ENCODE data around the gene OR10A7.
"Not testable (repeated sequence)": the region's sequence is repeated elsewhere in the genome, so short reads cannot be mapped to it uniquely, and the experiment has no call there.

Gene OR10A7, protein sequence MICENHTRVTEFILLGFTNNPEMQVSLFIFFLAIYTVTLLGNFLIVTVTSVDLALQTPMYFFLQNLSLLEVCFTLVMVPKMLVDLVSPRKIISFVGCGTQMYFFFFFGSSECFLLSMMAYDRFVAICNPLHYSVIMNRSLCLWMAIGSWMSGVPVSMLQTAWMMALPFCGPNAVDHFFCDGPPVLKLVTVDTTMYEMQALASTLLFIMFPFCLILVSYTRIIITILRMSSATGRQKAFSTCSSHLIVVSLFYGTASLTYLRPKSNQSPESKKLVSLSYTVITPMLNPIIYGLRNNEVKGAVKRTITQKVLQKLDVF

DNA sequence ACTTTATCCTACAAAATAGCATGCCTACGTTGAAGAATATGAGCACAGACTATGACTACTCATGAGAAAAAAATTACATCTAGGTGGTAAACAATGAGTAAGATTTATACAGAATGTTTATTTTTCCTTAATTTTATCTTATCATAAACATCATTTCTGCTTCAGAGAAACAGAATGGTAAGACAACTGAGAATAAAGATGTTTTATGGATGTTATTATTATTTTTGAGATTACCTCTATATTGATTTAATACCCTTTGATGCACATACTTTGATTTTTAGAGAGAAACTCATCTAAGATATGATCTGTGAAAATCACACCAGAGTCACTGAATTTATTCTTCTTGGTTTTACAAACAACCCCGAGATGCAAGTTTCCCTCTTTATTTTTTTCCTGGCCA is at the start of gene OR10A7:
TSS of gene OR10A7 (plus strand) at position 301 of the 400 bp plus-strand sequence. CDS start at position 301, 0 bp downstream.
- DNase-seq (ENCODE audit: low spot score), result no peak

DNA sequence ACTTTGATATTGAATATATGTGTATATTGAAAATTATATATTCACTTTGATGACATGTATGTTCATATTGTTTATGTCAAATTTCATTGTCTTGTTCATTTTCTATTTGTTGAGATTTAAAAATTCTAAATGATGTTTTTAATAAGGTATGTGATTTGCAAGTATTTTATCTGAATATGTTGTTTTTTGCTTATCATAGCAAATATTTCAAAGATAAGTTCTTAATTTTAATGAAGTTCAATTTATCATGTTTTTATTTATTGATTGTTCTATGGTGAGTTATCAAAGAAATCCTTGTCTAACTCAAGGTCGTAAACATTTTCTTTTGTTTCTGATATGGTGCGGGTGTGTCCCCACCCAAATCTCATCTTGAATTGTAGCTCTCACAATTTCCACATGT is 49.4 kb upstream of the OR10A7 start:
- no peak for DNase-seq (ENCODE audit: low spot score)

DNA sequence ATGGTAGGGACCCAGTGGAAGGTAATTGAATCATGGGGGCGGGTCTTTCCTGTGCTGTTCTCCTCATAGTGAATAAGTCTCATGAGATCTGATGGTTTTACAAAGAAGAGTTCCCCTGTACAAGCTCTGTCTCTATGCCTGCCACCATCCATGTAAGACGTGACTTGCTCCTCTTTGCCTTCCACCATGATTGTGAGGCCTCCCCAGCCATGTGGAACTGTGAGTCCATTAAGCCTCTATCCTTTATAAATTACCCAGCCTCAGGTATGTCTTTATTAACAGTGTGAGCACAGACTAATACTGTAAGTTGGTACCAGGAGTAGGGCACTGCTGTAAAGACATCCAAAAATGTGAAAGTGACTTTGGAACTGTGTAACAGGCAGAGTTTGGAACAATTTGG is 49.0 kb upstream of the OR10A7 start:
- not testable (repeated sequence) for DNase-seq (ENCODE audit: low spot score)

DNA sequence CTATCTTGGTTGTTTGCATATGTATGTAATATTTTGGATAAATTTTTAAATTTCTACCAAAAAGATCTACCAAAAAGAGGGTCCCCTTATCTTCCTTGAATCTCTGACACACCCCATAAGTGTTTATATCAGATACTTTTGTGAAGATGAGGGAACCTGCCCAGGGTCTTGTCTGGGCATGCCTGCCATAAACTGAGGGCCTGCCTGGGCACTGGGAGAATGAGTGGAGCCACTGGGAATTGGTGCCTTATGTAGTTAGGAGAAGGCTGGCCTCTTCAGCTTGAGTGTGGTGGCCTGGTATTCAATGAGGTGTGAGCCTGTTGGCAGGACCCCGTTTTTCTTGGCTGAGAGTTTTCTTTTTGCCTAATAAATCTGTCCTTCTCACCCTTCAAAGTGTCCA is 48.1 kb upstream of the OR10A7 start:
- no peak for DNase-seq (ENCODE audit: low spot score)

DNA sequence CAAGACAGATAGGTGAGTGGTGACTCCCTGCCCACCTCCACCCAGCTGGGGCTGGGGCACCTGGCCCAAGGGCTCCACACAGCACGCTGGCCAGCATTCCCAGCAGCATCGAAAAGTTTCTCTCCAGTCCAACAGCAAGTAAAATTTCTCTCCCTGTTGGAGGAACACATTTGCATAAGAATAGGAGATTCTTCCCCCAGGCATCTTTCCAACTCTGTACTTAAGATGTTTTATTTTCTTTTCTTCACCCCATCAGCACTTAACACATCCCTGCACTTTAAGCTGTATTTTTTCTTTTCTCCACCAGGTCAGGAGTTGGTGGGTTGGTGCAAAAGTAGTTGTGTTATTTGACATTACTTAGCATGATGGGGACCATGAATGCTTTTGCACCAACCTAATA is 47.4 kb upstream of the OR10A7 start:
- DNase-seq (ENCODE audit: low spot score), result no peak

DNA sequence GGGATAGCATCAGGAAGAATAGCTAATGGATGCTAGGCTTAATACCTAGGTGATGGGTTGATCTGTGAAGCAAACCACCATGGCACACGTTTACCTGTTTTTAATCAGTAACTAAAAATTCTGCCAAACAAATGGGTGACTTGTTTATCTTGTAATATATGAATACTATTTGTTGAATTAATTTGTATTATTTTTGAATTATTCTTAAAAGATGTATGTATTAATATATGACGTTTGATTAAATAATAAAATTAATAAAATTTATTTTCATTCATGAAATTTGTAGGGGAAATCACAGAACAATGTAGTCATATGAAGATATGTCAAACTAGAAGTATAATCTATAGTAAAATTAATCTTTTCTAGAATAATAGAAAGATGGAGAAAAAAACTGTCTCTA is 32.3 kb upstream of the OR10A7 start:
- no peak for DNase-seq (ENCODE audit: low spot score)

DNA sequence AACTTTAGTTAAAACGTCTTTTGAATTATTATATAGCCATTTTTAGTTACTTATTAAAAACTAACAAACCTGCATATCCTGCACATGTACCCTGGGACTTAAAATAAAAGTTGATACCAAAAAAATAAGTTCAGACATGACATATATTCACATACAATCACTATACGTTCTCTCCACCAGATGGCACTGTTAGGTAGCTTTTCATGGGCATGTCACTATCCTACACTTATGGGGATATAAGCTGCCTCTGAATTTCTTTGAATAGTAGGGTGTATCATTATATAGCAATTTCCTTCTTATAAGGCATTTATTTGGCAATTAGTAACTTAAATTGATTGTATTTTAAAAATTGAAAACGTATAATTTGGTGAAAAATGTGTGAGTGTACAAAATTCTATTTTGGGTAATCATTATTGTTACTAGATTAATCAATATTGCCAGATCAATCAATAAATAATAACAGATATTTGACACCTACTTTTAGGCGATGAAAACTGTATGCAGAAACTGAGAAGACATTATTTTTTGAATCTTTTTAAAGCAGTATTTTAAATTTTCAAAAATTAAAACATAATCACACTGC is 31.8 kb upstream of the OR10A7 start:
- DNase-seq (ENCODE audit: low spot score), result peak; percentile 84

DNA sequence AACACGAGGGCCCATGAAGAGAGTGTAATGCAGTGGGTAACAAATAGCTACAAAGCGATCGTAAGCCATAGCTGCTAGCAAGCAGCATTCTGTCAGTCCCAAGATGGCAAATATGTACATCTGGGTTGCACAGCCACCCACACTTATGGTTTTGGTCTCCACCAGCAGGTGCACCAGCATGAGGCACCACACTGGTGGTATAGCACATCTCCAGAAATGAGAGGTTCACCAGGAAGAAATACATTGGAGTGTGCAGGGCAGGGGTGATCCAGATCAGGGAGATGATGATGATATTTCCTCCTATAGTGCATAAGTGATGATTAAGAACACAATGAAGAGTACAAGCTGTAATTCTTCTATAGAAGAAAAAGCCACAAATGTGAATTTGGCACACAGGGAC is 26.4 kb upstream of the OR10A7 start:
- no peak for DNase-seq (ENCODE audit: low spot score)

DNA sequence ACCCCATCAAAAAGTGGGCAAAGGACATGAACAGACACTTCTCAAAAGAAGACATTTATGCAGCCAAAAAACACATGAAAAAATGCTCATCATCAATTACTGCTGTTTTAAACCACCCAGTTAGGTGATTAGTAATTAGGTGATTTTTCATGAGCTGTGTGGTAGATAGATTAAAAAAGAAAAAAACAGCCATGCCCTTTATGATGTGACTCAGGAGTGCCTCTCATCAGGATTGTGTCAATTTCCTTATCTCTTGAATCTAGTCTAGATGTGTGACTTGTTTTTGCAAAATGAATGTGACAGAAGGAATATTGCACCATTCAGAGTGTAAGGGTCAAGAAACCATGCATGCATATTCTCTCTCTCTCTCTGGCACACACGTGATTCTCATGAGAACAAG is 5.7 kb downstream of the OR10A7 start:
- DNase-seq (ENCODE audit: low spot score), result no peak

DNA sequence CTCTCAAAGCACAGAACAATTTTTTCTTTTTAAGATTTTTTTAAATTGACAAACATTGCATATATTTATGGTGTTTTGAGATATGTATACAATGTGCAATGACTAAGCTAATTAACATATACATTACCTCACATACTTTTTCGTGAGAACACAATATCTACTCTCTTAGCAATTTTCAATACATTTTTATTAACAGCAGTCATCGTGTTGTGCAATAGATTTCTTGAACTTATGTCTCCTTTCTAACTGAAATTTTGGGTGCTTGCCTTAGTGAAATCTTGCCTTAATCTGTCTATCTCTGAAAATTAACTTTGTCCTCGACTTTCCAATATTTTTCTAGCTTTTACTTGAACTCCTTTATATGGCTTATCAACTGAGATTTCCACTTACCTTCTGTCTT is 6.8 kb downstream of the OR10A7 start:
- no peak for DNase-seq (ENCODE audit: low spot score)

DNA sequence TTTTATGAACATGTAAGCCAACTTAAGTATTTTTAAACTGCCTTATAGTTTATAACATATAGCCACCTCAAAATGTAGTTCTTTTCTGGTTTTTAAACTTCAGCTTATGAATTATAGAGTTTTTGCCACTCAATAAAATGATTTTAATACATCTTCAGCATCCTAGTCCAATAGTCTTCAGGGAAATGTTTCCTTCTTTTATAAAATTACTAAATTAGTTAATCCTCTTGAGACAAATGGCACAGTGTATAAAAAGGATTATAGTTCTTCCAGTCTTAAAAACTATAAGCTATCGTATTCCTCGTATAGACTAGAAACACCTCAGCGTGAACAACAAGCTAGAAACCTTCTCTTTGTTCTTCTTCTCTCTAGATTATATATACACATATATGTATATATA is 23.5 kb downstream of the OR10A7 start, which contains the start of gene OR6C74:
TSS of gene OR6C74 (plus strand) at position 301 of the 400 bp plus-strand sequence. CDS start 2,679 bp downstream, outside the sequence.
- no peak for DNase-seq (ENCODE audit: low spot score)

DNA sequence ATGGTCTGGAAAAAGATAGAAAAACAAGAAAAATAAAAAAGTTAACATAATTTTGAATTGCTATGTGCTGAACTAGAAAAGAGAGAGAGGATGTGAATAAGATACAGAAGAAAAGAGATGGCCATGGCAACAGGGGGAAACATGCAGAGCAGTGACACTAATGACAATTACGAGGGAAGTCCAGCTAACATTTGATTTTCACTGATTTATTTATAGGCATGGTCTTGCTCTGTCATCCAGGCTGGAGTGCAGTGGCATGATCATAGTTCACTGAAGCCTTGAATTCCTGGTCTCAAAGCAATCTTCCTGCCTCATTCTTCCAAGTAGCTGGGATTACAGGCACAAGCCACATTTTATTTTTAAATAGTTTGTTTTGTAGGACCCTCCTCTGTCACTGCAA is 25.3 kb downstream of the OR10A7 start:
- DNase-seq (ENCODE audit: low spot score), result no peak

DNA sequence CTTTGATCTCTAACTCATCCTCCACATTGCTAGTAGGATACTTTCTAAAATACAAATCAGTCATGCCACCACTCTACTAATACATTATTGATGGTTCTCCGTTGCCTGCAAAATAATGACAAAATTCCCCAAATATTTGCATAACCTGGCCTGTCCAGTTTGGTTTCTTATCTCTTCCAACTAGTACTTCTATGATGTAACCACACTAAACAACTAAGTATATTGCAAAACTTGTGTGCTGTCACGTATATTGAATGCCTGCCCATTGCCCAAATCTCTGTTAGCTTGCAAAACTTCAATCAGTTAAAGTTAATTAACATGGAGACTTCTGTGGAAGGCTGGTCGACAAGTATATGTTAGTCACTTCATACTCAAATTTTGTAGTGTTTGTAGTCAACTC is 30.1 kb downstream of the OR10A7 start:
- DNase-seq (ENCODE audit: low spot score), result no peak

DNA sequence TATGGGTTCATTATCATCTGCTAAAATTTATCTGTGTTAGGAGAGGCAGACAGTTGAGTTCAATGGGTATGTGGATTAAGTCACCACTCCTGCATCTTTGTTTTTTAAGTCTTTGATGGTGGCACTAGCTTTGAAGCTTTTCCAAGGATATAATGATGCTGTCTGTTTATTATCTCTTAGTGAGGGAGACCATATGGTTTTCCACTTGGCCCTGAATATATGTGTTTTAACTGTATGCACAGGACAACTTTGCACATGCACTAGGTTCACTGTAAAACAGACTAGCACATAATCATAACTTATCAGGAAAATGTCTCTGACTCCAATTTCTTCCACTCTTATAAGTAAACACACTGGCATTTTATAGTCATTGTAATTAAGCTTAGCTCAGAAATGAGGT is 32.5 kb downstream of the OR10A7 start:
- no peak for DNase-seq (ENCODE audit: low spot score)

DNA sequence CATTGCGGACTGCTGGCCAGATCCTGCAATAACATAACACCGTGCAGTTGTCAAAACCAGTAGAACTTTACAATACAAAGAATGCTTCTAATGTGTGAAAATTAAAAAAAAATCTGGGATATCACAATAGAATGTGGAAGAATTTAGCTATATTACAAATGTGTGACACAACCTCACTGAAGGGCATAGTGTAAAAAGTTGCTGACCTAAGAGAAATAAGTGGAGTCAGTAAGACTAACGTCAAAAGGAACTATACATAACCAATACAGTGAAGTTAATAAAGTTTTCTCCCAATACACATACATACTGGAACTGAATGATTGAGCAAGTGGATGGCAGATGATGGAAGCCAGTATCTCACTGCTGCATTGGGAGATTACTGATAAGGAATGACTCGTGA is 36.0 kb downstream of the OR10A7 start:
- DNase-seq (ENCODE audit: low spot score), result no peak

DNA sequence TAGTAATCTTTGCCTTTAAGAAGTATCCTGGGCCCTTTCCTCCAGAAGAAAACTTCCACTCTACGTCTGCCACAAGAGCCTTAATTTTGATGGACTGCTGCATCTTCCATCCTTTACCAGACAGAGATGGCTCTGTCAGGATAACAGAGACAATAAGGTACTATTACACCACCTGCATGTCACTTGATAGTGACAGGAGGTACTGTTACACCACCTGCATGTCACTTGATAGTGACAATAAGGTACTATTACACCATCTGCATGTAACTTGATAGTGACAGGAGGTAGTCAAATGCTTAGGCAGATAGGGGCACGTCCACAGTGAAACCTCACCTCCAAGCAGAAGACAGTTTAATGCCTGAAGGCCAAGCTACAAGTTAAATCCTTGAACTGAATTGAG is 37.5 kb downstream of the OR10A7 start:
- no peak for DNase-seq (ENCODE audit: low spot score)
